Measurements from ENCODE around the gene PHKA2.

DNA sequence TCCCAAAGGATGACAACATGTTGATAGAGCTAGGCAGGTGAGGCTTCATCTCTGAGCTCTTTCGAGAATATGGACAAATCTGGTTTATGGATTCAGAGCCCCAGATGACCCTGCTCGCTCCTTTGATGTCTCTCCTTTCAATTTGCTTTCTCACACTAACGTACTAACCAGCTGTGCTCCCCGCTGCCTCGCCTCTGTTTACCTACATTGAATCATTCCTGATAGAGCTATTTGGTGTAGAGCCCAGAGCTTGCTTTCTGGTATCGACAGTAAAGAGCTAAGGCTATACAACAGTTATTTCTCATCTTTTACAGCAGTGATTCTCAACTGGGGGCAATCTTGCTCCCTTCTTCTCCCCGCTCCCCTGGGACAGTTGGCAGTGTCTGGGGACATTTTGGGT lies 8.9 kb upstream of the PHKA2 start:
- TF ChIP-seq, protein P1, sequence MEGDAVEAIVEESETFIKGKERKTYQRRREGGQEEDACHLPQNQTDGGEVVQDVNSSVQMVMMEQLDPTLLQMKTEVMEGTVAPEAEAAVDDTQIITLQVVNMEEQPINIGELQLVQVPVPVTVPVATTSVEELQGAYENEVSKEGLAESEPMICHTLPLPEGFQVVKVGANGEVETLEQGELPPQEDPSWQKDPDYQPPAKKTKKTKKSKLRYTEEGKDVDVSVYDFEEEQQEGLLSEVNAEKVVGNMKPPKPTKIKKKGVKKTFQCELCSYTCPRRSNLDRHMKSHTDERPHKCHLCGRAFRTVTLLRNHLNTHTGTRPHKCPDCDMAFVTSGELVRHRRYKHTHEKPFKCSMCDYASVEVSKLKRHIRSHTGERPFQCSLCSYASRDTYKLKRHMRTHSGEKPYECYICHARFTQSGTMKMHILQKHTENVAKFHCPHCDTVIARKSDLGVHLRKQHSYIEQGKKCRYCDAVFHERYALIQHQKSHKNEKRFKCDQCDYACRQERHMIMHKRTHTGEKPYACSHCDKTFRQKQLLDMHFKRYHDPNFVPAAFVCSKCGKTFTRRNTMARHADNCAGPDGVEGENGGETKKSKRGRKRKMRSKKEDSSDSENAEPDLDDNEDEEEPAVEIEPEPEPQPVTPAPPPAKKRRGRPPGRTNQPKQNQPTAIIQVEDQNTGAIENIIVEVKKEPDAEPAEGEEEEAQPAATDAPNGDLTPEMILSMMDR (IDR thresholded peaks at IDR 0.05), result no peak
- no peak for TF ChIP-seq POLR2A (IDR thresholded peaks at IDR 0.05)

Data from testis (tissue), 2 donors.